DOHH2 (cell line): ENCODE results near the gene ERLEC1.

Experiments
- H3F3A ChIP-seq: fragments of 200-600 bp; sonication (generic), shearing (Covaris generic); 2 replicates; pipeline ENCODE4 v1.6.0; 2016; ENCODE audit warnings: antibody characterized with exemption, mild to moderate bottlenecking; ENCODE audit not compliant: control insufficient read depth, insufficient read depth
- H3K27ac ChIP-seq: fragments of 200-600 bp; sonication (generic); 2 replicates; pipeline ENCODE4 v1.5.1; 2014; ENCODE audit warnings: low read depth, mild to moderate bottlenecking, low read length, moderate library complexity
- H3K27me3 ChIP-seq: fragments of 200-600 bp; sonication (generic); 2 replicates; pipeline ENCODE4 v1.6.1; 2014; ENCODE audit warnings: mild to moderate bottlenecking, low read length, mixed read lengths; ENCODE audit not compliant: control insufficient read depth
- H3K36me3 ChIP-seq: fragments of 200-600 bp; sonication (generic); 2 replicates; pipeline ENCODE4 v1.6.1; 2014; ENCODE audit warnings: mild to moderate bottlenecking, low read length, moderate library complexity, mixed read lengths; ENCODE audit not compliant: control insufficient read depth
- H3K4me1 ChIP-seq: fragments of 200-600 bp; sonication (generic); 2 replicates; pipeline ENCODE4 v1.6.1; 2014; ENCODE audit warnings: mild to moderate bottlenecking, low read length, mixed read lengths; ENCODE audit not compliant: control insufficient read depth
- H3K4me2 ChIP-seq: fragments of 200-600 bp; sonication (generic); 2 replicates; pipeline ENCODE4 v1.6.0; 2014; ENCODE audit warnings: mild to moderate bottlenecking, low read length, moderate library complexity
- H3K4me3 ChIP-seq: fragments of 200-600 bp; sonication (generic); 2 replicates; pipeline ENCODE4 v1.5.1; 2014; ENCODE audit warnings: mild to moderate bottlenecking, low read length, mixed read lengths
- H3K79me2 ChIP-seq: fragments of 200-600 bp; sonication (generic); 2 replicates; pipeline ENCODE4 v1.6.1; 2014; ENCODE audit warnings: mild to moderate bottlenecking, low read length, mixed read lengths; ENCODE audit not compliant: control insufficient read depth
- H3K9me2 ChIP-seq: fragments of 200-600 bp; sonication (generic); replicated peaks from 2 replicates; pipeline ENCODE4 v1.6.1; 2014; ENCODE audit warnings: mild to moderate bottlenecking, low read length, mixed read lengths; ENCODE audit not compliant: control insufficient read depth
- H3K9me3 ChIP-seq: fragments of 200-600 bp; sonication (generic); 2 replicates; pipeline ENCODE4 v1.6.1; 2014; ENCODE audit warnings: antibody characterized with exemption, low read length, mixed read lengths; ENCODE audit not compliant: control insufficient read depth, insufficient read depth
- H4K20me1 ChIP-seq: fragments of 200-600 bp; sonication (generic); 2 replicates; pipeline ENCODE4 v1.6.0; 2014; ENCODE audit warnings: low read depth, mild to moderate bottlenecking, antibody characterized with exemption, low read length, moderate library complexity; ENCODE audit not compliant: control insufficient read depth, insufficient read depth
- EZH2phosphoT487 ChIP-seq: fragments of 200-600 bp; sonication (generic); IDR thresholded peaks from 2 replicates; pipeline ENCODE4 v1.6.1; 2017; ENCODE audit warnings: borderline replicate concordance, mild to moderate bottlenecking, antibody characterized with exemption, low read length, moderate library complexity, mixed read lengths
- TF ChIP-seq, protein P1 (sequence below): fragments of 200-600 bp; sonication (generic); IDR thresholded peaks from one replicate; pipeline ENCODE4 v1.5.1; 2014; ENCODE audit warnings: antibody characterized with exemption, mild to moderate bottlenecking, low read depth, low read length; ENCODE audit not compliant: poor library complexity, severe bottlenecking

The ERLEC1 gene

DNA sequence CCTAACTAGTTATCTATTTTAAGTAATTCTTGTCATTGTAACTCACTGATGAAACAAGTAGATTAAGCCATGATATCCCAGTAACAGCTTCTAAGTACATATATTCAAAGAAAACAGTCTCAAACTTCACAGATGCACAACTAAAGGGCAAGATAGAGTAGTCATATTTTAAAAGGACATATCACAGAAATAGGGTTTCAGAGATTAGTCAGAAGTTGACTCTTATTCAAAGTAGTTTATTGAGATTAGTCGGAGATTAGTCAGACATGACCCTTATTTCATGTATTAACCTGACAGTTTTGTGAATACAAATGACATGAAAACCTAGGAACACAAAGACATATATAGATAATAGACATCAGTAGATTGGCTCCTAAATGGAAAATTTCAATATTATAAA lies 35.1 kb upstream of the ERLEC1 start:
- Histone ChIP-seq H3F3A (no peaks in the 10 kb centered on the region), H3K36me3 (peaks cover 11% of the 10 kb centered on the region), H4K20me1 (no peaks in the 10 kb centered on the region), H3K4me3 (no peak overlapping the region), H3K79me2 (no peaks in the 10 kb centered on the region), H3K4me2 (no peak overlapping the region), H3K27ac (no peak overlapping the region), H3K9me2 (no peaks in the 10 kb centered on the region), H3K27me3 (no peaks in the 10 kb centered on the region), H3K4me1 (no peaks in the 10 kb centered on the region), H3K9me3 (no peaks in the 10 kb centered on the region)
- TF ChIP-seq, protein P1, sequence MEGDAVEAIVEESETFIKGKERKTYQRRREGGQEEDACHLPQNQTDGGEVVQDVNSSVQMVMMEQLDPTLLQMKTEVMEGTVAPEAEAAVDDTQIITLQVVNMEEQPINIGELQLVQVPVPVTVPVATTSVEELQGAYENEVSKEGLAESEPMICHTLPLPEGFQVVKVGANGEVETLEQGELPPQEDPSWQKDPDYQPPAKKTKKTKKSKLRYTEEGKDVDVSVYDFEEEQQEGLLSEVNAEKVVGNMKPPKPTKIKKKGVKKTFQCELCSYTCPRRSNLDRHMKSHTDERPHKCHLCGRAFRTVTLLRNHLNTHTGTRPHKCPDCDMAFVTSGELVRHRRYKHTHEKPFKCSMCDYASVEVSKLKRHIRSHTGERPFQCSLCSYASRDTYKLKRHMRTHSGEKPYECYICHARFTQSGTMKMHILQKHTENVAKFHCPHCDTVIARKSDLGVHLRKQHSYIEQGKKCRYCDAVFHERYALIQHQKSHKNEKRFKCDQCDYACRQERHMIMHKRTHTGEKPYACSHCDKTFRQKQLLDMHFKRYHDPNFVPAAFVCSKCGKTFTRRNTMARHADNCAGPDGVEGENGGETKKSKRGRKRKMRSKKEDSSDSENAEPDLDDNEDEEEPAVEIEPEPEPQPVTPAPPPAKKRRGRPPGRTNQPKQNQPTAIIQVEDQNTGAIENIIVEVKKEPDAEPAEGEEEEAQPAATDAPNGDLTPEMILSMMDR: no peak
- TF ChIP-seq EZH2phosphoT487: no peak

DNA sequence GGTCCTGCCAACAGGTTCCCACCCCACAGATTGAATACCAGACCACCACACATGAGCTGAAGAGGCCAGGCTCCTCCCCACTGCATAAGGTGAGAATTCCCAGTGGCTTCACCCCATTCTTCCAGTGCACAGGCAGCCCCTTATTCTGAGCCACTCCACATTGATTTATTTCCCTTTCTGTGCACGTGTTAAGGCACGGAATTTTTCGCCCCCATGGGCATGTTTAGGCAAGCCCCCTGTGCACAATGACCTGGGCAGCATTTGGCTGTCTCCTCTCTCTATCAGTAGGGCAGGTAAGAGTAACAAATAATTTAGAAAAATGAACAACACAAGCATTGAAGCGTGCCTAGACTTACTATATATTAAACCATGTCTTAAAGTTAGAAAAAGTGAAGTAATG lies 34.5 kb upstream of the ERLEC1 start:
- Histone ChIP-seq H3K27me3 (no peaks in the 10 kb centered on the region), H3K27ac (no peak overlapping the region), H3K4me1 (no peaks in the 10 kb centered on the region), H3K4me2 (no peak overlapping the region), H3K9me2 (no peaks in the 10 kb centered on the region), H3K36me3 (peaks cover 11% of the 10 kb centered on the region), H3F3A (no peaks in the 10 kb centered on the region), H3K4me3 (no peak overlapping the region), H3K9me3 (no peaks in the 10 kb centered on the region), H3K79me2 (no peaks in the 10 kb centered on the region), H4K20me1 (no peaks in the 10 kb centered on the region)
- TF ChIP-seq EZH2phosphoT487: no peak
- TF ChIP-seq, protein P1: no peak

DNA sequence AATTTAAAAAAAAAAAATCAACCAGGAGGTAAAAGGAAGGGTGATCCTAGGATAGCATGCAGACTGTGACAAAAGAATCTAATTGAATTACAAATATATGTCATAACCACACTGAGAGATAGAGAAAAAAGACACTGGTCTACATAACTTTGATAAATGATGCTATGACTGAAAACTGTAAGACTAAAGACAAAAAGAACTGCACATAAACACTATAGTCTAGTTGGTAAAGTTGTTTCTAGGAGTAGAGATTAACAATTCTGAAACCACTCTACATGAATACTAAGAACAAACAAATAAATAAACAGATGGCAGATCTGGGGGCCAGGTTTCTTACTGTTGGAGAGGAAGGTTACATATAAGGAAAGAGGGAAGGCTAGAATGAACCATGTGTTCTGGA lies 33.8 kb upstream of the ERLEC1 start:
- Histone ChIP-seq H3K9me3 (no peaks in the 10 kb centered on the region), H3K4me3 (no peak overlapping the region), H3F3A (no peaks in the 10 kb centered on the region), H4K20me1 (no peaks in the 10 kb centered on the region), H3K4me1 (no peaks in the 10 kb centered on the region), H3K27ac (no peak overlapping the region), H3K36me3 (peaks cover 4% of the 10 kb centered on the region), H3K9me2 (no peaks in the 10 kb centered on the region), H3K79me2 (no peaks in the 10 kb centered on the region), H3K4me2 (no peak overlapping the region), H3K27me3 (no peaks in the 10 kb centered on the region)
- no peak for TF ChIP-seq EZH2phosphoT487
- TF ChIP-seq, protein P1: no peak

DNA sequence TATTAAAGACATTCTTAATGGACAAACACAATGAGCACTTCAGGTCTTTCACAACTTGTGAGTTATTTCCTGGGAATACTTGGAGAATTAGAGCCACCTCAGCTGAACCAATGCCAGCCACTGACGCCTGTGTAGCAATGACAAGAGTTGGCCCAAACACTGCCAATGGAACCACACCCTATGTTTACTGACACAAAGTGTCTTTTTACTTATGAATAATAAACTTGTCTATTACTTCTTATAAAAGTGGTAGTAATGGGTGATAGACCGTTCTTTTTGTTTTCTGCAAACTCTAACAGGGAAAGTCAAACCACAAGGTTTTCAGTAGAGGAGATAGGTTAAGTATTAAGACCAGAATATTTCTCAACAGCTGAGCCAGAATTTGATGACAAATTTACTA lies 31.7 kb upstream of the ERLEC1 start:
- TF ChIP-seq, protein P1: no peak
- TF ChIP-seq EZH2phosphoT487: no peak
- Histone ChIP-seq H3K27me3 (no peaks in the 10 kb centered on the region), H3K79me2 (no peaks in the 10 kb centered on the region), H3K9me3 (no peaks in the 10 kb centered on the region), H3F3A (no peaks in the 10 kb centered on the region), H3K27ac (no peak overlapping the region), H3K9me2 (no peaks in the 10 kb centered on the region), H3K4me2 (no peak overlapping the region), H3K36me3 (peaks cover 1% of the 10 kb centered on the region; the same call in 1 of the 2 replicates), H4K20me1 (no peaks in the 10 kb centered on the region), H3K4me1 (no peaks in the 10 kb centered on the region), H3K4me3 (no peak overlapping the region)
